Mucosa of descending colon (tissue), 3 donors: ENCODE results near the gene SYNE3. TPM values are rescaled to one million over a fixed set of nuclear protein-coding genes. Genes with fewer than 3 reads are reported as not detected.

Experiments used
- ATAC-seq: fragments of 200-7000 bp; cut with Tn5 transposase; one replicate; pipeline ENCODE4 v1.9.1; 2020; ENCODE audit warnings: mild to moderate bottlenecking, moderate library complexity
- DNase-seq, 3 donors: peaks; one replicate each; pipeline ENCODE4 v3.0.0-alpha.2; 2020
- H3K36me3 ChIP-seq: fragments of 200-600 bp; one replicate; pipeline ENCODE4 v1.8.0; 2021; ENCODE audit warnings: low read depth, mild to moderate bottlenecking
- H3K4me1 ChIP-seq: fragments of 200-600 bp; one replicate; pipeline ENCODE4 v1.8.0; 2021; ENCODE audit warnings: low read depth, mild to moderate bottlenecking
- H3K4me3 ChIP-seq: fragments of 200-600 bp; one replicate; pipeline ENCODE4 v1.8.0; 2021; ENCODE audit warnings: mild to moderate bottlenecking
- H3K9me3 ChIP-seq: fragments of 200-600 bp; one replicate; pipeline ENCODE4 v1.8.0; 2021; ENCODE audit warnings: mild to moderate bottlenecking
- CTCF ChIP-seq: fragments of 200-600 bp; IDR thresholded peaks from one replicate; pipeline ENCODE4 v1.8.0; 2022; ENCODE audit warnings: antibody characterized with exemption, mild to moderate bottlenecking
- intact Hi-C, 2 donors: fragments of 100-400 bp; cut with DNase I in 1 of 2; cut with micrococcal nuclease in 1 of 2; formaldehyde crosslinking; loops; one replicate each; pipeline versions ENCODE4 v1.11.0 to v1.11.1; 2022; cut with DNase I, micrococcal nuclease
- long read RNA-seq, 2 donors: library from polyadenylated mRNA; unstranded; transcript quantifications; one replicate each; pipeline ENCODE4 v2.0.0, GENCODE V29; 2019 to 2021
- total RNA-seq, 3 donors: library from RNA; stranded (reverse); fragmentation: NEBNext Ultra II Directional in 2 of 3; extraction: Animal tissue kit (Norgen Biotek cat#: 25700) in 2 of 3; gene quantifications; one replicate each; pipeline versions ENCODE4 v1.2.1 to v1.2.4, GENCODE V29; 2021 to 2023
- donor health status: DM: no; HTN: no; CAD: no; lungs with moderate emphysema.
- donor health status: DM: no; HTN: no; CAD: no.
- donor health status: DM: no; HTN: yes; CAD: no.

The SYNE3 gene
- total RNA-seq = 10 to 100 TPM; 13.8 to 16.4 (median 13.9) TPM
- long read RNA-seq, donor 1, partial matches to known transcripts = 0 of 7 reads
- long read RNA-seq, donor 1, other reads (novel, unspliced or antisense) = 7 of 7 reads
- long read RNA-seq, donor 2, partial matches to known transcripts = 0 of 1 reads
- long read RNA-seq, donor 2, other reads (novel, unspliced or antisense) = 1 of 1 reads

GRCh38 chr14:95516554-95517181, at the start of gene SYNE3:
SYNE3 (minus strand) TSS chr14:95516650; CDS start chr14:95475821, 40,829 bp downstream.
- DNase-seq (peak; percentile 71 to 84 (median 81)), ATAC-seq (peak; percentile 83)
- intact Hi-C loops = no loop called here
- no peak for TF ChIP-seq CTCF
- peak within 1 kb of the TSS; percentile 50 for H3K4me3 ChIP-seq
- no peaks in the 10 kb centered on the region for H3K9me3 ChIP-seq
- H3K36me3 ChIP-seq = no peaks in the 10 kb centered on the region
- peaks cover 34% of the 10 kb centered on the region for H3K4me1 ChIP-seq

- no peak overlapping the region for H3K4me3 ChIP-seq
- intact Hi-C loops = loop anchor here (5.0 to 10.0 kb wide), 2 partner anchors 428 to 431 kb away; no protein-coding TSS in a partner anchor
- TF ChIP-seq CTCF = no peak
- no peak for DNase-seq
- ATAC-seq = no peak
- H3K36me3 ChIP-seq = no peaks in the 10 kb centered on the region
- H3K9me3 ChIP-seq = no peaks in the 10 kb centered on the region
- no peaks in the 10 kb centered on the region for H3K4me1 ChIP-seq
These were observed 47.6 kb upstream of the SYNE3 start for GRCh38 chr14:95564060-95564459.

GRCh38 chr14:95562892-95563685, 46.6 kb upstream of the SYNE3 start:
- peak; percentile 65 for ATAC-seq
- DNase-seq = peak in 1 of 3 donors; percentile 9
- Histone ChIP-seq H3K4me3 (no peak overlapping the region), H3K9me3 (no peaks in the 10 kb centered on the region), H3K4me1 (no peaks in the 10 kb centered on the region), H3K36me3 (no peaks in the 10 kb centered on the region)
- TF ChIP-seq CTCF = no peak
- intact Hi-C loops = loop anchor here (5.0 to 10.0 kb wide), 2 partner anchors 429 to 432 kb away; no protein-coding TSS in a partner anchor

- H3K36me3 ChIP-seq = no peaks in the 10 kb centered on the region
- ATAC-seq (peak; percentile 100), DNase-seq (peak; percentile 76 to 97 (median 90))
- intact Hi-C loops = loop anchor here (1.0 to 10.0 kb wide), 3 partner anchors 213 to 434 kb away; no protein-coding TSS in a partner anchor
- no peak overlapping the region for H3K4me3 ChIP-seq
- peak; percentile 94 for TF ChIP-seq CTCF
- no peaks in the 10 kb centered on the region for H3K4me1 ChIP-seq
- H3K9me3 ChIP-seq = no peaks in the 10 kb centered on the region
These were observed 44.6 kb upstream of the SYNE3 start for GRCh38 chr14:95561001-95561412.

- H3K9me3 ChIP-seq = no peaks in the 10 kb centered on the region
- ATAC-seq (no peak), DNase-seq (no peak)
- no peak overlapping the region for H3K4me3 ChIP-seq
- H3K36me3 ChIP-seq = no peaks in the 10 kb centered on the region
- H3K4me1 ChIP-seq = no peaks in the 10 kb centered on the region
- TF ChIP-seq CTCF = no peak
- intact Hi-C loops = no loop called here
These were observed 42.8 kb upstream of the SYNE3 start for GRCh38 chr14:95559203-95559602.
